Fibroblast of lung (primary cell): ENCODE results near the gene NAA38. TPM values are rescaled to one million over a fixed set of nuclear protein-coding genes. Genes with fewer than 3 reads are reported as not detected.

Experiments used
- DNase-seq, 2 donors: peaks; one replicate each; pipeline versions ENCODE4 v3.0.0 to v3.0.0-alpha.2; 2010; ENCODE audit warnings: low read depth in 2 of 2
- H2AFZ ChIP-seq: 2 replicates; pipeline ENCODE4 v1.5.1; 2012; ENCODE audit warnings: low read length, control low read depth, inconsistent platforms
- H3K27ac ChIP-seq: 2 replicates; pipeline ENCODE4 v1.5.1; 2011; ENCODE audit warnings: low read length, control low read depth; ENCODE audit not compliant: insufficient read depth
- H3K27me3 ChIP-seq: 2 replicates; pipeline ENCODE4 v1.5.1; 2011; ENCODE audit warnings: mild to moderate bottlenecking, low read length; ENCODE audit not compliant: control insufficient read depth, insufficient read depth
- H3K36me3 ChIP-seq: 2 replicates; pipeline ENCODE4 v1.5.1; 2011; ENCODE audit warnings: low read length; ENCODE audit not compliant: control insufficient read depth, insufficient read depth
- H3K4me1 ChIP-seq: 2 replicates; pipeline ENCODE4 v1.5.1; 2011; ENCODE audit warnings: low read length; ENCODE audit not compliant: control insufficient read depth, insufficient read depth; ENCODE audit errors: extremely low read depth
- H3K4me2 ChIP-seq: 2 replicates; pipeline ENCODE4 v1.5.1; 2011; ENCODE audit warnings: low read length, control low read depth; ENCODE audit not compliant: insufficient read depth; ENCODE audit errors: extremely low read depth
- H3K4me3 ChIP-seq, 4 experiments: fragments of 200-600 bp in 1 of 4; sonication (generic) in 1 of 4; replicated peaks in 1 of 4; 2 replicates each; pipeline ENCODE4 v1.5.1; 2011 to 2016; ENCODE audit warnings: low read length in 4 of 4, low read depth in 3 of 4, mild to moderate bottlenecking in 3 of 4, control low read depth in 2 of 4, inconsistent platforms in 1 of 4, mixed read lengths in 1 of 4; ENCODE audit not compliant: insufficient read depth in 1 of 4; ENCODE audit errors: control extremely low read depth in 1 of 4
- H3K79me2 ChIP-seq: 2 replicates; pipeline ENCODE4 v1.5.1; 2012; ENCODE audit warnings: mild to moderate bottlenecking, low read length, inconsistent platforms; ENCODE audit not compliant: control insufficient read depth, insufficient read depth
- H3K9ac ChIP-seq: 2 replicates; pipeline ENCODE4 v1.5.1; 2011; ENCODE audit warnings: mild to moderate bottlenecking, low read length, control low read depth; ENCODE audit not compliant: insufficient read depth
- H3K9me3 ChIP-seq: 2 replicates; pipeline ENCODE4 v1.5.1; 2012; ENCODE audit warnings: low read depth, low read length; ENCODE audit not compliant: control insufficient read depth, insufficient read depth
- H4K20me1 ChIP-seq: 2 replicates; pipeline ENCODE4 v1.5.1; 2011; ENCODE audit warnings: low read length; ENCODE audit not compliant: control insufficient read depth, insufficient read depth; ENCODE audit errors: extremely low read depth
- CTCF ChIP-seq, 2 donors: IDR thresholded peaks in 1 of 2; conservative IDR thresholded peaks in 1 of 2; 1 replicate in 1 of 2; 2 replicates in 1 of 2; pipeline ENCODE4 v1.5.1; 2011 to 2012; ENCODE audit warnings: low read length in 2 of 2, control low read depth in 1 of 2, inconsistent platforms in 1 of 2, low read depth in 1 of 2, mild to moderate bottlenecking in 1 of 2
- EZH2 ChIP-seq: IDR thresholded peaks from 2 replicates; pipeline ENCODE4 v1.5.1; 2012; ENCODE audit warnings: low read length, control low read depth, mild to moderate bottlenecking; ENCODE audit errors: missing control alignments
- polyA plus RNA-seq, 2 donors: library from polyadenylated mRNA; depleted of rRNA in 1 of 2; stranded (reverse) in 1 of 2; unstranded in 1 of 2; fragments of >200 nt; gene quantifications; 2 replicates each; pipeline ENCODE4 v1.2.1, GENCODE V29; 2011 to 2012; ENCODE audit warnings: missing spikeins in 1 of 2
- total RNA-seq: library from RNA; depleted of rRNA; stranded (reverse); fragments of >200 nt; gene quantifications from 2 replicates; pipeline ENCODE4 v1.2.1, GENCODE V29; 2014

NAA38 gene
- total and polyA plus RNA-seq, 2 donors (not counting 1 experiment from before 2014, with no cell fraction given), result 31.0 to 78.9 TPM

- no peaks in the 10 kb centered on the region for H3K27me3 ChIP-seq
- no peaks in the 10 kb centered on the region for H4K20me1 ChIP-seq
- H3K36me3 ChIP-seq, result peaks cover 2% of the 10 kb centered on the region
- no peak overlapping the region for H3K27ac ChIP-seq
- DNase-seq, result no peak
- no peak overlapping the region for H2AFZ ChIP-seq
- TF ChIP-seq EZH2 (no peak), CTCF (conservative IDR thresholded peaks at IDR 0.05 in 1 of 2, IDR thresholded peaks at IDR 0.05 in 1 of 2; ENCODE audit: low read depth in 1 of 2, low read length in 2 of 2) (no peak)
- no peak overlapping the region for H3K4me3 ChIP-seq
- H3K4me1 ChIP-seq, result no peaks in the 10 kb centered on the region
- no peaks in the 10 kb centered on the region for H3K9me3 ChIP-seq
- H3K4me2 ChIP-seq, result no peak overlapping the region
- peaks cover 7% of the 10 kb centered on the region for H3K79me2 ChIP-seq
- H3K9ac ChIP-seq, result no peak overlapping the region
These were observed 24.7 kb upstream of the NAA38 start for GRCh38 chr17:7882068-7882467.

- Histone ChIP-seq H3K9me3 (no peaks in the 10 kb centered on the region), H3K4me3 (no peak overlapping the region), H3K9ac (no peak overlapping the region), H3K36me3 (peaks cover 2% of the 10 kb centered on the region), H3K79me2 (peaks cover 7% of the 10 kb centered on the region), H3K27ac (no peak overlapping the region), H4K20me1 (no peaks in the 10 kb centered on the region), H3K4me2 (no peak overlapping the region), H3K4me1 (no peaks in the 10 kb centered on the region), H2AFZ (no peak overlapping the region), H3K27me3 (no peaks in the 10 kb centered on the region)
- peak in 1 of 2 donors; percentile 6 for DNase-seq
- TF ChIP-seq EZH2, result no peak
- TF ChIP-seq CTCF (conservative IDR thresholded peaks at IDR 0.05 in 1 of 2, IDR thresholded peaks at IDR 0.05 in 1 of 2; ENCODE audit: low read depth in 1 of 2, low read length in 2 of 2), result no peak
These were observed 24.1 kb upstream of the NAA38 start for GRCh38 chr17:7881276-7882054.

DNA sequence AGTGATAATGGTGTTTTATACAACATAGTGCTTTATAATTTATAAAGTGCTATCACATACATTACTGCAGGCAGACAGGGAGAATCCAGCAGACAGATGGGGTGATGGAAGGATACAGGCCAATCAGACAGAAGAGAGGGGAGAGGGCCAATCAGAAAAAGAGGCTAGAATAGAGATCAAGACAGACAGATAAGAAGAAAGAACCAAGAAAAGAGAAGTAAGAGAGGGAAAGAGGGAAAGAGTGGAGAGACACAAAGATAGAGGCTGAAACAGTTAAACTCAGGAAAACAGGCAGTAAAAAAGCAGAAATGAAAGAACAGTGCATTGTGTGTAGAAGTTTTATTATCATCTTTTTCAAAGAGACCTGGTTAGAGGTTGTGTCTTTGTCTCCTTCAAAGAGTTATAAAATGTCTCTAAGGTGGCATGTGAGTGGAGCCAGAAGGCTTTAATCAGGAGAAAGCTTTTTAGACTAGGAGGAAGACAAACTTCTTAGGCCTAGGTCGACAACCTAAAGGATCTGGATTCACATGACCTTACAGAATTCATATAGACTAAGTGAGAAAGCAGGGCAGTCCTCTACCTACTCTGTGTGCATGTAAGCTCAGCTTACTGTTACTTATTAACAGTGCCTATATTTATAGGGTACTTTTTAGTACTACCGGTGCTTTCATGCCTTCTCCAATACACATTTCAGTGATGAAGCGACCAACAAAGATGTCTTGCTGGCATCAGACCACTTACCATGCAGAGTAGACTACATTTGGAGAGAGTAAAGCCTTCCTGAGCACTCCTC, 22.9 kb upstream of the NAA38 start:
- Histone ChIP-seq H2AFZ (no peak overlapping the region), H3K36me3 (peaks cover 2% of the 10 kb centered on the region)

More for the DNA sequence above, 22.9 kb upstream of the NAA38 start:
- H3K27ac ChIP-seq, result no peak overlapping the region
- H4K20me1 ChIP-seq, result no peaks in the 10 kb centered on the region
- H3K9ac ChIP-seq, result no peak overlapping the region
- H3K27me3 ChIP-seq, result no peaks in the 10 kb centered on the region
- no peak overlapping the region for H3K4me3 ChIP-seq
- H3K4me1 ChIP-seq, result no peaks in the 10 kb centered on the region
- H3K9me3 ChIP-seq, result no peaks in the 10 kb centered on the region
- H3K79me2 ChIP-seq, result no peaks in the 10 kb centered on the region
- no peak overlapping the region for H3K4me2 ChIP-seq
- TF ChIP-seq EZH2 (no peak), CTCF (conservative IDR thresholded peaks at IDR 0.05 in 1 of 2, IDR thresholded peaks at IDR 0.05 in 1 of 2; ENCODE audit: low read depth in 1 of 2, low read length in 2 of 2) (no peak)
- DNase-seq, result no peak
